Measurements from ENCODE around the gene IWS1. TPM values are rescaled to one million over a fixed set of nuclear protein-coding genes. Genes with fewer than 3 reads are reported as not detected.
"Not testable (repeated sequence)": the region's sequence is repeated elsewhere in the genome, so short reads cannot be mapped to it uniquely, and the experiment has no call there.

Gene IWS1
- total RNA-seq, 2 experiments from 2014 or later: 48.4 to 53.3 TPM

DNA sequence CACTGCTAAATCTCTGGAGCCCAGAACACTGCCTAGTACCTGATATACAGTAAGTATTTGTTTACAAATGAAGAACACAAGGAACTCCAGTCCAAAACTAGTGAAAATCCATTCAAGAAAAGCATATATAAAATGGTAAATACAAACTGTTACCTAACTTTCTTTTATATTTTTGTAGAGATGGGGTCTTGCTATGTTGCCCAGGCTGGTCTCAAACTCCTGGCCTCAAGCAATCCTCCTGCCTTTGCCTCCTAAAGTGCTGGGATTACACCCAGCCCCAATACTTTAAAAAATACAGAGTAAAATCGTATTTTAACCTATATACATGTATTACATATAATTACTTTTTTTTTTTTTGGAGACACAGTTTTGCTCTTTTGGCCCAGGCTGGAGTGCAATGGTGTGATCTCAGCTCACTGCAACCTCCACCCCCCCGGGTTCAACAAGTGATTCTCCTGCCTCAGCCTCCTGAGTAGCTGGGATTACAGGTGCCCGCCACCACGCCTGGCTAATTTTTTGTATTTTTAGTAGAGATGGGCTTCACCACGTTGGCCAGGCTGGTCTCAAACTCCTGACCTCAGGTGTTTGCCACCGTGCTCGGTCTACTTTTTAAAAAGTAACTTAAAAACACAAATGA is 2.0 kb downstream of the IWS1 start:
- ATAC-seq; CTCF ChIA-PET; H3K9me3 Mint-ChIP-seq (ENCODE audit: insufficient read depth); H3K27me3 Mint-ChIP-seq (ENCODE audit: low read depth); H3K4me3 Mint-ChIP-seq; POLR2A ChIA-PET: not testable (repeated sequence)
- H3K4me1 Mint-ChIP-seq (ENCODE audit: low read depth): peaks cover 30% of the 10 kb centered on the region
- H3K27ac Mint-ChIP-seq: peak overlapping the region; percentile 22
- H3K36me3 Mint-ChIP-seq (ENCODE audit: low read depth): peaks cover 35% of the 10 kb centered on the region
- peak; percentile 2 for DNase-seq

DNA sequence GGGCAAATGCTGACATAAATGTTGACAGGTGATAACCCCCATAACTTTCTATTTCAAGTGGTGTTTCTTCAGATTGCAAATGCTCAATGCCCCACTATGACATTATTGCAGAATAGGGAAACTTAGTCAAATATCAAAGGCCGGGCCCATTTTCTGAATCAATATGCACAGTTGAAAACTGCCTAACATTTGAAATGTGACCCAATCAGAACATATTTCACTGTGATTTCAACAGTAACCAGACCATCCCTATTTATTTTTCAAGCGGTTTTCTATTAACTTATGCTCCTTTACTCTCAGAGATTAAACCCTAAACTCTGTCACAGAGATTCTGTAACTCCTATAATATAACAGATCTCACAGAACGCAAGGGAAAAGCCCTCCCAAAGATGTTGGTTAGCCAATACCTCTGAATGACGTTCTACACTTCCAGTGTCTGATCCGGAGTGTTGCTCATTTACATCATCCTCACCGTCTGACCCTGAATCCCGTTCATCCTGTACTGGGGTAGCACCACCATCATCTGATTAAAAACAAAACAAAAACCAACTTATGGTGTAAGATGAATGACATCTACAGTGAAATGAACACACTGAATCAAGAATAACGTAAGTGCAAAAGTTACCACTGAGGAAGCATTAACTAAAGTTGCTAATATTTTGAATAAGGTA is 2.9 kb downstream of the IWS1 start:
- no peaks in the 10 kb centered on the region for H3K9me3 Mint-ChIP-seq (ENCODE audit: insufficient read depth)
- H3K4me1 Mint-ChIP-seq (ENCODE audit: low read depth): peaks cover 30% of the 10 kb centered on the region
- ChIA-PET CTCF (no interaction called here), POLR2A (no interaction called here)
- no peaks in the 10 kb centered on the region for H3K27me3 Mint-ChIP-seq (ENCODE audit: low read depth)
- peak overlapping the region; percentile 13 for H3K4me3 Mint-ChIP-seq
- peak overlapping the region; percentile 22 for H3K27ac Mint-ChIP-seq
- peak; percentile 17 for DNase-seq
- H3K36me3 Mint-ChIP-seq (ENCODE audit: low read depth): peaks cover 38% of the 10 kb centered on the region
- no peak for ATAC-seq

DNA sequence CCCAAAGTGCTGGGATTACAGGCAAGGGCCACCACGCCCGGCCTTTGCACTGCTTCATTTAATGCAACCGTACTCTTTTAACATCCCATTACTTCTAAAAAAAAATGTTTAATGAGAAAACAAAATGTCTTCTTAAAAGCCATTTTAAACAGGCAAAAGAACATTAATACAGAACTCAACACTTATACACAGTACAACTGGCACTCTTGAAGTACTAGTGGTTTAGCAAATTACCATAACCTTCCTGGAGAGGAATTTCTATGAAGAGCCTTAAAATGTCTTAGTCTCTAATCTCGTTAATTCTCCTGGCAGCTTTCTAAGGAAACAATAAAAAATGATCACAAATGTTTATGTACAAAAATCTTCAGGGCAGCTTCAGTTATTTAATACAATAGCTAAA is 5.9 kb downstream of the IWS1 start:
- no peak for ATAC-seq
- H3K4me3 Mint-ChIP-seq: no peak overlapping the region
- no peaks in the 10 kb centered on the region for H3K27me3 Mint-ChIP-seq (ENCODE audit: low read depth)
- H3K27ac Mint-ChIP-seq: no peak overlapping the region
- H3K9me3 Mint-ChIP-seq (ENCODE audit: insufficient read depth): no peaks in the 10 kb centered on the region
- peaks cover 57% of the 10 kb centered on the region for H3K36me3 Mint-ChIP-seq (ENCODE audit: low read depth)
- POLR2A ChIA-PET: no interaction called here
- DNase-seq: no peak
- CTCF ChIA-PET: no interaction called here
- peaks cover 33% of the 10 kb centered on the region for H3K4me1 Mint-ChIP-seq (ENCODE audit: low read depth)

DNA sequence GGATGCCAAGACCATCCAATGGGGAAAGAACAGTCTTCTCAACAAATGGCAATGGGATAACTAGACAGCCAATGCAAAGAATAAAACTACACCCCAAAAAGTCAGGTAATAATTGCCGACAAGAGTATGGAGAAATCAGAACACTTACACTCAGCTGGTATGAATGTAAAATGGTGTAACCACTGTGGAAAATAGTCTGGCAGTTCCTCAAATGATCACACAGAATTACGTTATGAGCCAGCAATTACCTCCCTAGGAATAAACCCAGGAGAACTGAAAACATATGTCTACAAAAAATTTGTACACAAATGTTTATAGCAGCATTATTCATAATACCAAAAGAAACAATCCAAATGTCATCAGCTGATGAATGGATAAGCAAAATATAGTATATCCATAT is 8.8 kb downstream of the IWS1 start:
- ATAC-seq: no peak
- H3K27ac Mint-ChIP-seq: no peak overlapping the region
- CTCF ChIA-PET: no interaction called here
- H3K4me1 Mint-ChIP-seq (ENCODE audit: low read depth): peaks cover 47% of the 10 kb centered on the region
- no peaks in the 10 kb centered on the region for H3K9me3 Mint-ChIP-seq (ENCODE audit: insufficient read depth)
- POLR2A ChIA-PET: no interaction called here
- H3K4me3 Mint-ChIP-seq: no peak overlapping the region
- H3K27me3 Mint-ChIP-seq (ENCODE audit: low read depth): no peaks in the 10 kb centered on the region
- DNase-seq: no peak
- H3K36me3 Mint-ChIP-seq (ENCODE audit: low read depth): peaks cover 60% of the 10 kb centered on the region

DNA sequence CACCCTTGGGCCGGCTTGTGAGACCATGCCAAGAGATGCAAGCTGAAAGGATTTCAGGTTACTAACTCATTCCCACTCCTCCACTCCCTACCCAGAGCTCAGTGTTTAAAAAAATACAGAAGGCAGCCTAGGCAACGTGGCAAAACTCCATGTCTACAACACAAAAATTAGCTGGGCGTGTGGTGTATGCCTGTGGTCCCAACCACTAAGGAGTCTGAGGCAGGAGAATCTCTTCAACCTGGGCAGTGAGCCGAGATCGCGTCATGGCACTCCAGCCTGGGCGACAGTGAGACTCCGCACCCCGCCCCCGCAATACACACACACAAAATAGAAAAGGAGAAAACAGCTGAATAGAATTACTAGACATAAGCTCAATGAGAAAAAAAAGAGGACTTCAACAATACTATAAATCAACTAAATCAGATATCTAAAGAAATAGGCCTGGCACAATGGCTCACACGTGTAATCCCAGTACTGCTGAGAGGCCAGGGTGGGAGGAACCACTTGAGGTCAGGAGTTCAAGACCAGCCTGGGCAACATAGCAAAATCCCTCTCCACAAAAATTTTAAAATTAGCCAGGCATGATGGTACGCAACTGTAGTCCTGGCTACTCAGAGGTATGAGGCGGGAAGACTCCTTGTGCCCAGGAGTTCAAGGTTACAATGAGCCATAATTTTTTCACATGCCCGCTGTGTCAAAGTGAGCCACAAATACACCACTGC is 10.1 kb downstream of the IWS1 start:
- peaks cover 52% of the 10 kb centered on the region for H3K4me1 Mint-ChIP-seq (ENCODE audit: low read depth)
- no peaks in the 10 kb centered on the region for H3K27me3 Mint-ChIP-seq (ENCODE audit: low read depth)
- no peak overlapping the region for H3K4me3 Mint-ChIP-seq
- CTCF ChIA-PET: no interaction called here
- H3K9me3 Mint-ChIP-seq (ENCODE audit: insufficient read depth): no peaks in the 10 kb centered on the region
- H3K27ac Mint-ChIP-seq: no peak overlapping the region
- POLR2A ChIA-PET: no interaction called here
- H3K36me3 Mint-ChIP-seq (ENCODE audit: low read depth): peaks cover 63% of the 10 kb centered on the region
- no peak for ATAC-seq
- no peak for DNase-seq

DNA sequence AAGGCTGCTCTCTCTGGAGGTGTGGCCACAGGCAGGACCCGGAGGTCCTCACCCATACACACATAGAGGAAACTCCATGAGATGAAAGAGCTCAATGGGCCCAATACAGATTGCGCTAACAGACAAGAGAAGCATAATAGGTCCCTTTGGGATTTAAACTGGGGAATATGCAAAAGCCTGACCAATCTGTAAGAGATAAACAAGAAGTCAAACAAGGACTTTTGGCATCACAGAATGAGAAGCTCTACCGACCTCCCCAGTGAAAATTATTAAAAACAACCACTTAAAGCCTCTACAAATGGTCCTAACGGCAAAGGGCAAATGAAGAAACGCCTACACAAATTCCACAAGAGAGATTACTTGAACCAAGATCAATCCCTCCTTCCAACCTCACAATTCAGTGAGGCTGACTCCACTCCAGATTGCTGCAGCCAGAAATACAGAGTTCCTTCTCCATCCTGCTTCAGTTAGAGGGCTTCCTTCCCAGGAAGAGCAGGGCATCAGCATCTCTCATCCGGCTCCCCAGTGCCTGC is 10.8 kb downstream of the IWS1 start:
- POLR2A ChIA-PET: no interaction called here

DNA sequence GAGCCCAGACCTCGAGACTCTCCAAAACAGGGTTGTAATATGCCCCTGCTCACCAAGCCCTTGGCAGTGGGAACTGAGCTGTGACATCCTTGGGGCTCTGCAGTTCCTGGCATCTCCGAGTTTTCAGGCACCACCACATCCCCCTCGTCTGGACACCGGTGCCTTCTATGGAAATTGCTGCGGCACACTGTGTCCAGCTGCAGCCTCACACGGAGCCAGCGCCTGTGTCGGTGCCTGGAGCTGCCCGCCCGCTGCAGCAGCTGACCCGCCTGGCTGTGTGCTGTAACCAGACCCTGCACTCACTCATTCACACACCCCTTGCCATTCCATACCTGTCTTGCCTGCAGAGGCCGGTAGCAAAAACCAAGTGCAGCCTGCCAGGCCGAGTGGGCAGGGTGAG is 11.8 kb downstream of the IWS1 start:
- ATAC-seq: no peak
- H3K4me1 Mint-ChIP-seq (ENCODE audit: low read depth): peaks cover 48% of the 10 kb centered on the region
- H3K9me3 Mint-ChIP-seq (ENCODE audit: insufficient read depth): no peaks in the 10 kb centered on the region
- no peak for DNase-seq
- H3K36me3 Mint-ChIP-seq (ENCODE audit: low read depth): peaks cover 60% of the 10 kb centered on the region
- H3K27ac Mint-ChIP-seq: no peak overlapping the region
- ChIA-PET POLR2A (interaction anchor here (1.0 kb wide), 1 partner anchor 9 kb away, joined by 3 read pairs; no protein-coding TSS in a partner anchor), CTCF (no interaction called here)
- H3K27me3 Mint-ChIP-seq (ENCODE audit: low read depth): no peaks in the 10 kb centered on the region
- H3K4me3 Mint-ChIP-seq: no peak overlapping the region

More for the DNA sequence above, 10.8 kb downstream of the IWS1 start:
- peaks cover 50% of the 10 kb centered on the region for H3K4me1 Mint-ChIP-seq (ENCODE audit: low read depth)
- no peaks in the 10 kb centered on the region for H3K9me3 Mint-ChIP-seq (ENCODE audit: insufficient read depth)
- H3K27ac Mint-ChIP-seq: peak overlapping the region; percentile 40
- CTCF ChIA-PET: no interaction called here
- H3K36me3 Mint-ChIP-seq (ENCODE audit: low read depth): peaks cover 66% of the 10 kb centered on the region
- no peaks in the 10 kb centered on the region for H3K27me3 Mint-ChIP-seq (ENCODE audit: low read depth)
- ATAC-seq (no peak), DNase-seq (no peak)
- no peak overlapping the region for H3K4me3 Mint-ChIP-seq

DNA sequence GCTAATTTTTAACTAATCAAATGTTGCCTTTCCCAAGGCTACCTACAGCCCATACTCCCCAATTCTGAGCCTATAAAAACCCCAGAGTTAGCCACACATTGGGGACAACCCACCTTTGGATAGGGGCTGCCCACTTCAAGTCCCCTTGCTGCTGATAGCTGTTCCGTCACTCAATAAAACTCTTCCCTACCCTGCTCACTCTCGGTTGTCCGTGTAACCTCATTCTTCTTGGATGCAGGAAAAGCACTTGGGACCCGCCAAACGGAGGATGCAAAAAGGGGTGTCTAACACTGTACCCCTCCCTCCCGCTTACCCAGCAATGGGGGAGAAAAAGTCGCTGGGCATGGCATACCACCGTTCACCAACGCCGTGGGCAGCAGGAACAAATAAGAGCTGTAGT is 12.2 kb downstream of the IWS1 start:
- no peak for DNase-seq
- Mint-ChIP-seq H3K27ac (no peak overlapping the region), H3K4me3 (no peak overlapping the region), H3K36me3 (ENCODE audit: low read depth) (peaks cover 60% of the 10 kb centered on the region), H3K9me3 (ENCODE audit: insufficient read depth) (no peaks in the 10 kb centered on the region), H3K27me3 (ENCODE audit: low read depth) (no peaks in the 10 kb centered on the region), H3K4me1 (ENCODE audit: low read depth) (peaks cover 48% of the 10 kb centered on the region)
- ATAC-seq: no peak
- ChIA-PET CTCF (no interaction called here), POLR2A (interaction anchor here (1.0 kb wide), 1 partner anchor 9 kb away, joined by 3 read pairs; no protein-coding TSS in a partner anchor)

DNA sequence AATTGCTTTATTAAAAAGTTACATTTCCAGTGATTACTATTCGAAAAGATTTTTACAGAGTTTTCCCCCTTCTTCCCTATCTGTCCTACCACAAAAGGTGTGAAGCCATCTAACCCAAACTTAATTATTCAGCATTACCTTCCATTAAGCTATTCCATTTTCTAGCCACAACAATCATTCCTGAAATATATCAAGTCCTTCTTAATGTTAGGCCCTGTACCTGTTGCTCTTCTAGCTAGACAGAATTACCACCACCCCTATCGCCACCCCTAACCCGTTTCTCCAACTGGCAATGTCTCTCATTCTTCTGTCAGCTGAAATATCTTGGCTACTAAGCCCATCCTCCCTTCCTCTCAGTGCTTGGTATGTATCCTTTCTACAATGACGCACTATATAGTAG is 13.9 kb downstream of the IWS1 start:
- Mint-ChIP-seq H3K27me3 (ENCODE audit: low read depth) (no peaks in the 10 kb centered on the region), H3K4me1 (ENCODE audit: low read depth) (peaks cover 59% of the 10 kb centered on the region), H3K27ac (no peak overlapping the region), H3K9me3 (ENCODE audit: insufficient read depth) (no peaks in the 10 kb centered on the region), H3K36me3 (ENCODE audit: low read depth) (peaks cover 56% of the 10 kb centered on the region), H3K4me3 (no peak overlapping the region)
- ChIA-PET POLR2A (no interaction called here), CTCF (interaction anchor here (1.1 to 3.3 kb wide), 2 partner anchors 32 to 79 kb away, joined by 3 to 9 read pairs; no protein-coding TSS in a partner anchor)
- DNase-seq (no peak), ATAC-seq (no peak)

DNA sequence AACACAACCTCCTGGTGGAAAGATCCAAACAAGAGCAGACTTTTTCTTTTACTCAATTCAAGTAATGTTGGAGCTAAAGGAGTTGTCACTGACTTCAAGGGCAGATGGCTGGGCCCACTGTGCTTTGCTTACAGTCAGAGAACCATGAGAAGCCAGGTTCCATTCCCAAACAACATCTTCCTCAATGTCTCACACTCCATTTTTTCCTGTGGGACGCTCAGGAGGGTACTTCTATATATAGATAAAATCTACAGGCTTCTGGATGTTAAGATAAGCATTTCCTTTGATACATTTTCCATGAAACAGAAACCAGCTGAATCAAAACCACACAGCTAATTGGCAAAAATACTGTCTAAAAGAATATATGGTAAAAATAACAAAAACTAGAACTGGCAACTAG is 14.4 kb downstream of the IWS1 start:
- POLR2A ChIA-PET: no interaction called here
- H3K27ac Mint-ChIP-seq: no peak overlapping the region
- H3K4me3 Mint-ChIP-seq: no peak overlapping the region
- DNase-seq: no peak
- peaks cover 52% of the 10 kb centered on the region for H3K36me3 Mint-ChIP-seq (ENCODE audit: low read depth)
- no peaks in the 10 kb centered on the region for H3K9me3 Mint-ChIP-seq (ENCODE audit: insufficient read depth)
- peaks cover 55% of the 10 kb centered on the region for H3K4me1 Mint-ChIP-seq (ENCODE audit: low read depth)
- CTCF ChIA-PET: interaction anchor here (1.1 to 3.3 kb wide), 2 partner anchors 32 to 80 kb away, joined by 3 to 9 read pairs; no protein-coding TSS in a partner anchor
- ATAC-seq: no peak
- H3K27me3 Mint-ChIP-seq (ENCODE audit: low read depth): no peaks in the 10 kb centered on the region

DNA sequence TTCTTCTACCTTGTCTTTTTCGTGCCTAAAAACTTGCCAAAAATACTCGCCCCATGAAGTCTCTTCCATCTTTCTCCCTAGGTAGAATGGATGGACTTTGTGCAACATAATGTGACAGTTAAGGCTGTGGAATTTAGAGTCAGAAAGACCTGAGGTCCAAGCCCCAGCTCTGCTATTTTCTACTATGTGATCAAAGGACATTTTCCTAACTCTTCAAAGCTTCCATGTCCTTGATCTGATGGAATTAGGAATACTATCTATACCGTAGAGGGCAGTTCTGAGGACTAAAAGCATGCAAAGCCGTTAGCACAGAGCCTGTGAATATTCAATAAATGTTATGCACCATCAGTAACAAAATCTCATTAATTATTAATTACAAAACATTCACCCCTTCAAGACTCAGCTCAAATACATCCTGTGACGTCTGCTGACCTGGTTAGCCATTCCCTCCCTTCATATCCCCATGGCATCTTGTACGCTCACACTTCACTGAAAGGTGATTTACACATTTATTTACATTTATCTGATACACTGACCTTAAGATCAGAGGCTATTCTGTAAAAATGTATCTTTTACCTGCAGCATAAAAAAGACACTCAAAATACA is 15.1 kb downstream of the IWS1 start:
- Mint-ChIP-seq H3K27me3 (ENCODE audit: low read depth) (no peaks in the 10 kb centered on the region), H3K4me1 (ENCODE audit: low read depth) (peaks cover 52% of the 10 kb centered on the region), H3K4me3 (no peak overlapping the region), H3K9me3 (ENCODE audit: insufficient read depth) (no peaks in the 10 kb centered on the region), H3K36me3 (ENCODE audit: low read depth) (peaks cover 48% of the 10 kb centered on the region), H3K27ac (no peak overlapping the region)
- ChIA-PET CTCF (interaction anchor here (3.3 kb wide), 1 partner anchor 80 kb away, joined by 9 read pairs; no protein-coding TSS in a partner anchor), POLR2A (no interaction called here)
- no peak for DNase-seq
- ATAC-seq: no peak

DNA sequence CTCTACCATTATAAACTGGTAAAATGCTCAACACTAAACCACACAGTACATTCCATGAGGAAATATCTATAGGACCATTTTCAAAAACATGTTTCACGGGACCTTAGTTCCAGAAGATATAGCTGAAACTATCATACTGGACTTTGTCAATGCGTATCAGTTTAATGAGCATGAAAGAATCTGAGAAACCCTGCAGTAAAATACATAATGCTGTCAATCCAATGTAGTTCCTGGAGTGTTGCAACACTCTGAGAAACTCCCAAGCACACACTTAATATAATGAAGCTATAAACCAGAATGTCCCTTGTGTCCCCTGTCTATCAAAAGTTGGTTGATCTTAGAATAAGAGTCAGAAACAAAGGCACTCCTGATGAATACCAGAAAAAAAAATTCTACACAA is 16.2 kb downstream of the IWS1 start:
- DNase-seq (no peak), ATAC-seq (no peak)
- Mint-ChIP-seq H3K9me3 (ENCODE audit: insufficient read depth) (no peaks in the 10 kb centered on the region), H3K27ac (no peak overlapping the region), H3K27me3 (ENCODE audit: low read depth) (no peaks in the 10 kb centered on the region), H3K4me3 (no peak overlapping the region), H3K36me3 (ENCODE audit: low read depth) (peaks cover 39% of the 10 kb centered on the region), H3K4me1 (ENCODE audit: low read depth) (peaks cover 44% of the 10 kb centered on the region)
- CTCF ChIA-PET: interaction anchor here (0.8 kb wide), 1 partner anchor 17 kb away, joined by 3 read pairs; no protein-coding TSS in a partner anchor
- POLR2A ChIA-PET: no interaction called here
